GM12878 (cell line): ENCODE results near the gene BRD9. TPM values are rescaled to one million over a fixed set of nuclear protein-coding genes. Genes with fewer than 3 reads are reported as not detected.

Experiments
- ATAC-seq: fragments of 200-7000 bp; cut with Tn5 transposase; 3 replicates; pipeline ENCODE4 v1.9.1; 2020; ENCODE audit warnings: mild to moderate bottlenecking, moderate library complexity
- BruUV-seq: library from RNA; stranded (reverse); fragments of 400-500 nt; replicated peaks from 2 replicates; lab custom pipeline; 2021; lab: Mats Ljungman, UMichigan
- CTCF ChIA-PET: fragments of 300-600 bp; sonication (Branson Sonifier 250); formaldehyde crosslinking; extraction: SDS; loops from one replicate; lab custom pipeline; 2021; ENCODE audit warnings: inconsistent platforms; lab: Yijun Ruan, JAX
- POLR2A ChIA-PET: fragments of 350-600 bp; formaldehyde crosslinking; extraction: SDS; loops from one replicate; lab custom pipeline; 2021; ENCODE audit warnings: inconsistent platforms; lab: Charles Lee
- RAD21 ChIA-PET: fragments of 300-600 bp; sonication (Branson Sonifier 250); formaldehyde crosslinking; loops from one replicate; lab custom pipeline; 2023; ENCODE audit warnings: antibody characterized with exemption; ENCODE audit not compliant: unreplicated experiment; lab: Charles Lee
- SMC1A ChIA-PET: fragments of 300-600 bp; sonication (Branson Sonifier 250); formaldehyde crosslinking; loops from one replicate; lab custom pipeline; 2023; ENCODE audit not compliant: unreplicated experiment, uncharacterized antibody; lab: Charles Lee
- DNase-seq: peaks from one replicate; pipeline ENCODE4 v3.0.0-alpha.2; 2011; ENCODE audit warnings: low read depth, low spot score
- FAIRE-seq: peaks from 3 replicates; lab custom pipeline; 2011; peaks lifted over from hg19 to GRCh38; lab: Jason Lieb, UNC
- H2AFZ ChIP-seq: 2 replicates; pipeline ENCODE4 v1.6.0; 2011; ENCODE audit warnings: low read depth, low read length, control low read depth; ENCODE audit not compliant: control insufficient read depth
- H3K27ac ChIP-seq: 2 replicates; pipeline ENCODE4 v1.5.1; 2011; ENCODE audit warnings: control low read depth; ENCODE audit not compliant: control insufficient read depth, insufficient read depth
- H3K27me3 ChIP-seq, 2 experiments: replicated peaks in 1 of 2; 2 replicates each; pipeline versions ENCODE4 v1.6.0 to v1.6.1; 2011; ENCODE audit warnings: low read length in 1 of 2; ENCODE audit not compliant: control insufficient read depth in 2 of 2, insufficient read depth in 2 of 2
- H3K36me3 ChIP-seq, 2 experiments: 2 replicates each; pipeline ENCODE4 v1.5.1; 2011; ENCODE audit warnings: low read length in 1 of 2; ENCODE audit not compliant: control insufficient read depth in 2 of 2, insufficient read depth in 2 of 2
- H3K4me1 ChIP-seq: 2 replicates; pipeline ENCODE4 v1.6.1; 2011; ENCODE audit warnings: mild to moderate bottlenecking, low read length, moderate library complexity, mixed read lengths; ENCODE audit not compliant: control insufficient read depth, insufficient read depth
- H3K4me2 ChIP-seq: 2 replicates; pipeline ENCODE4 v1.6.0; 2011; ENCODE audit warnings: control low read depth; ENCODE audit not compliant: control insufficient read depth, insufficient read depth
- H3K4me3 ChIP-seq: fragments of 200-600 bp; sonication (generic); 2 replicates; pipeline ENCODE4 v1.5.1; 2016
- H3K79me2 ChIP-seq: 2 replicates; pipeline ENCODE4 v1.6.0; 2011; ENCODE audit warnings: low read length; ENCODE audit not compliant: control insufficient read depth, insufficient read depth
- H3K9ac ChIP-seq: 2 replicates; pipeline ENCODE4 v1.8.0; 2011; ENCODE audit warnings: low read length, control low read depth, mixed read lengths; ENCODE audit not compliant: control insufficient read depth, insufficient read depth
- H3K9me3 ChIP-seq: replicated peaks from 3 replicates; pipeline ENCODE4 v1.5.1; 2011; ENCODE audit warnings: mild to moderate bottlenecking, low read length; ENCODE audit not compliant: control insufficient read depth, insufficient read depth
- H4K20me1 ChIP-seq: 2 replicates; pipeline ENCODE4 v1.6.0; 2011; ENCODE audit not compliant: control insufficient read depth, insufficient read depth
- EZH2 ChIP-seq: IDR thresholded peaks from 2 replicates; pipeline ENCODE4 v1.6.1; 2012; ENCODE audit warnings: low read depth, mild to moderate bottlenecking, control low read depth, inconsistent platforms, low read length, borderline replicate concordance; ENCODE audit not compliant: control insufficient read depth
- KLF5 ChIP-seq: fragments of 450-650 bp; IDR thresholded peaks from 2 replicates; pipeline ENCODE4 v1.6.1; 2014; ENCODE audit warnings: mild to moderate bottlenecking; ENCODE audit not compliant: partially characterized antibody
- POU2F2 ChIP-seq: IDR thresholded peaks from 3 replicates; pipeline ENCODE4 v1.6.1; 2011; ENCODE audit warnings: low read depth, mild to moderate bottlenecking, low read length, borderline replicate concordance
- RELA ChIP-seq: fragments of 450-650 bp; IDR thresholded peaks from 2 replicates; pipeline ENCODE4 v1.8.0; 2014; ENCODE audit warnings: borderline replicate concordance; ENCODE audit not compliant: partially characterized antibody
- STAT1 ChIP-seq: fragments of 450-650 bp; conservative IDR thresholded peaks from 2 replicates; pipeline ENCODE4 v1.6.1; 2014; ENCODE audit warnings: antibody characterized with exemption, mild to moderate bottlenecking
- YY1 ChIP-seq: IDR thresholded peaks from 2 replicates; pipeline ENCODE4 v1.6.1; 2011; ENCODE audit warnings: low read depth, mild to moderate bottlenecking, low read length
- WGBS: methylation state at CpG from one replicate; pipeline ENCODE4 v1.1.6; 2016; ENCODE audit warnings: low lambda C conversion rate; ENCODE audit not compliant: insufficient replicate concordance, insufficient coverage; ENCODE audit errors: missing lambda C conversion rate; 5-methylcytosine and 5-hydroxymethylcytosine counted together
- in situ Hi-C: fragments of 300-500 bp; cut with MboI; formaldehyde crosslinking; loops from 9 replicates; pipeline ENCODE4 v1.14.3; 2018; ENCODE audit warnings: mixed read lengths
- intact Hi-C: fragments of 100-400 bp; cut with micrococcal nuclease; formaldehyde crosslinking; loops from one replicate; pipeline ENCODE4 v1.14.2; 2022; ENCODE audit not compliant: unreplicated experiment
- polyA plus RNA-seq, 11 experiments: library from polyadenylated mRNA; depleted of rRNA in 4 of 11; unstranded in 6 of 11; stranded (reverse) in 5 of 11; fragments of >200 nt; fragmentation: Nextera tagmentation in 4 of 11; fragmentation: Illumina TruSeq in 1 of 11; extraction: Ambion mirVana in 4 of 11; extraction: Trizol in 1 of 11; gene quantifications; 1 replicate in 1 of 11; 2 replicates in 10 of 11; pipeline versions ENCODE4 v1.2.1 to v1.2.3, GENCODE V29; 2011 to 2016; ENCODE audit warnings: inconsistent platforms in 2 of 11, missing spikeins in 2 of 11, low read depth in 1 of 11
- total RNA-seq, 4 experiments: library from RNA; depleted of rRNA in 3 of 4; stranded (reverse); fragments of >200 nt in 3 of 4; fragmentation: Illumina TruSeq in 1 of 4; extraction: Trizol in 1 of 4; gene quantifications; 2 replicates each; pipeline versions ENCODE4 v1.2.1 to v1.2.3, GENCODE V29; 2013 to 2021

The BRD9 gene
- total and polyA plus RNA-seq, 10 of the 15 experiments (the other 5 are each of a cell fraction or from before 2014, with no cell fraction given), result 2.0 to 48.6 (median 32.4) TPM

DNA sequence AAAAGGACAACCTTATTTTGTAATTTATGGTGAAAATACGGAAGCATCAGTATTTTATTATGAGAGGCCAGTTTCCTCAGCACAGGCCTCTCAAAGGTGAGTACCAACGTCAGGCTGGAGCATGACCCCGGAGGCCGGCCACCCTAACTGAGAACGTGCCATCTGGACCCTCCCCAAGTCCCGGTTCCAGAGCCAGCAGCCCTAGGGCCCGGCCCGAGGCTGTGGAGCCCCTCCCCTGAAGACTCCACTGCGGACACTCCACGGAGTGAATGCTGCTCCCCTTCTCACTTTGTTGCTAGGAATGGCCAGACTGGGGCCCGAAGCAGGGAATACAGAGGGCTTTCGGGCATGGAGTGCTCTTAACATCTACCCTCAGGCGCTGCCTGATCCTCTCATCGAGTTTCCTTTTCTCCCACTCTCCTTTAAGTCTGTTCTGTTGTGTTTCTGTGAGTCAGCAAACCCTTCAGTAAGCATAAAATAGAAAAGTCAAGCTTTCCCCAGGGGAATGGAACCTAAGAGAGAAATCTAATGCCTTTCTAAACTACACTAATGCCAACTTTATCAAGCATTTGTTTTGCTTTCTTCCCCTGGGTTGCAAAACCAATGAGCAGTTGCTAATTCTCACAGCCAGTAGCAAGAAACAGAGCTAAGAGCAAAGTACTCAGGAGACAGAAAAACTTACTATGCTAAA lies 4.5 kb downstream of the BRD9 start (continued):
- TF ChIP-seq STAT1, result no peak
- no peak for TF ChIP-seq EZH2

- H3K4me2 ChIP-seq, result no peak overlapping the region
- no peak overlapping the region for H3K27ac ChIP-seq
- peaks cover 5% of the 10 kb centered on the region; the same call in 1 of the 2 replicates for H4K20me1 ChIP-seq
- peaks cover 22% of the 10 kb centered on the region for H3K79me2 ChIP-seq
- no peaks in the 10 kb centered on the region; the same call in 2 of the 3 replicates for H3K9me3 ChIP-seq
- peaks cover 7% of the 10 kb centered on the region; the same call in 1 of the 2 replicates for H3K4me1 ChIP-seq
- 97% methylated on average over 26 of the region's 26 CpGs for WGBS
- H3K9ac ChIP-seq, result no peak overlapping the region
- ChIA-PET POLR2A (no interaction called here), SMC1A (no interaction called here), CTCF (no interaction called here), RAD21 (no interaction called here)
- peaks cover 46 to 54% of the 10 kb centered on the region in 2 experiments for H3K36me3 ChIP-seq
- BruUV-seq, result no TSS peak
- DNase-seq (no peak), FAIRE-seq (no peak), ATAC-seq (no peak)
- in situ Hi-C loops (loop anchor here (5.0 kb wide), 1 partner anchor 575 kb away; no protein-coding TSS in a partner anchor), intact Hi-C loops (no loop called here)
- no peaks in the 10 kb centered on the region for H3K27me3 ChIP-seq
- no peak overlapping the region for H3K4me3 ChIP-seq
- TF ChIP-seq YY1 (no peak), POU2F2 (no peak), KLF5 (no peak), RELA (no peak)
- H2AFZ ChIP-seq, result no peak overlapping the region
Observed at GRCh38 chr5:886716-887325, 5.8 kb downstream of the BRD9 start.
